ENCODE measurements around the gene MPZL3.

Gene MPZL3

GRCh38 chr11:118264569-118265465 lies 12.7 kb upstream of the MPZL3 start:
- DNase-seq (ENCODE audit: low spot score): no peak

GRCh38 chr11:118263695-118264568 lies 11.8 kb upstream of the MPZL3 start, which contains the start of gene MPZL2:
MPZL2 (minus strand) TSS chr11:118264297; CDS start chr11:118264153, 144 bp downstream.
- no peak for DNase-seq (ENCODE audit: low spot score)

DNA sequence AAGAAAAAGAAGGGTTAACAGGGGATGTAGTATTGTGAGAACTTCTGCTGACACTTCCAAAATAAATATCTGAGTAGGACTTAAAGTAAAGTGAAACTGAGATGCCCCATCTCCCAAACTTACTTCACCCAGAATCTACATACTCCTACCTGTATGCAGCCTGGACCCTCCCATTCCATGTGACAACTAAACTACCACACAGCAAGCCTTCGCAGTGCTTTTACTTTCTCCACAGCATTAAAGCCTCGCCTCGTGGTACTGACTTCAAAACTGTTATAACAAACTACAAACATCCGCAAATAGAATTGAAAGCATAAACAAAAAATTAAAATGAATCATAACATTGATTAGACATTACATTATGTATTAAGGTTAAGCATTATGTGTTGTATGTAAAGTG lies 10.9 kb upstream of the MPZL3 start:
- DNase-seq (ENCODE audit: low spot score): no peak

- no peak for DNase-seq (ENCODE audit: low spot score)
Measured at GRCh38 chr11:118260353-118260752, 8.2 kb upstream of the MPZL3 start.

DNA sequence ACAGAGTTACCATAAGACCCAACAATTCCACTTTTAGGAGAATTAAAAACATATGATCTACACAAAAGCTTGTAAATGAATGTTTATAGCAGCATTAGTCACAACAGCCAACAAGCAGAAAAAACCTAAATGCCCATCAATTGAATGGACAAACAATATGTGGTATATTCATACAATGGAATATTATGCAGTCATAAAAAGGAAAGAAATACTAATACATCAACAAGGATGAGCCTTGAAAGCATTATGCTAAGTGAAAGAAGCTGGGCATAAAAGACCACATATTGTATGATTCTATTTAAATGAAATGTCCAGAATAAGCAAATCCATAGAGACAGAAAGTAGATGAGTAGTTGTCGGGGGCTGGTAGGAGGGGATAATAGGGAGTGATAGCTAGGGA lies 7.0 kb upstream of the MPZL3 start:
- DNase-seq (ENCODE audit: low spot score): no peak

DNA sequence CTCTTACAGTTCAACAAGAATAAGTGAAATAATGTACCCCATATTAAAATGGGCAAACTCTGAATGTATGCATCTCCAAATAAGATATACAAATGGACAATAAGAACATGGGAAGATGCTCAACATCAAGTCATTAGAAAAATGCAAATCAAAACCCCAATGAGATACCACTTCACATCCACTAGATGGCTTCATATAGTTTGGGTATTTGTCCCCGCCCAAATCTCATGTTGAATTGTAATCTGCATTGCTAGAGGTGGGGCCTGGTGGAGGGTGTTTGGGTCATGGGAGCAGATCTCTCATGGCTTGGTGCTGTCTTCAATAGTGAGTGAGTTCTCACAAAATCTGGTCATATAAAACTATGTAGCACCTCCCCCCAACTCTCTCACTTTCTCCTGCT lies 6.2 kb upstream of the MPZL3 start:
- DNase-seq (ENCODE audit: low spot score): no peak

DNA sequence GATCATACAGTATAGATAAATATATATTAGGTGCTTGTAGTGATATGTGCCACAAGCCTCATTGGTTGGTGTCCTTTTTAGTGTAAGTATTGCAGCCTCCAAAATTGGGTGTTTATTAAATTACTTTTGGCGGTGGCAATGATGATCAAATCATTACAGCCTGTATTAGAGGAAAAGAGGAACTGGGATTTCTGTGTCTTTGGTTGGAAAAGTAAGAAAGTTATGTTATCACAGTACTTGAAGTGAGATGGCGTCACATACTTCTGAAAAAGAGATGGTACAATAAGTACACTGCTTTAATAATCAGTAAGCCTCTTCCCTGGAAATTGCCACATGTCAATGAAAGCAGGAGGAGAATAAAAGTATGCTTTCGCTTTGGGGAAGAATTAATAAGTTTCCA lies 523 bp upstream of the MPZL3 start:
- no peak for DNase-seq (ENCODE audit: low spot score)

GRCh38 chr11:118247041-118247440 lies 5.1 kb downstream of the MPZL3 start:
- no peak for DNase-seq (ENCODE audit: low spot score)

DNA sequence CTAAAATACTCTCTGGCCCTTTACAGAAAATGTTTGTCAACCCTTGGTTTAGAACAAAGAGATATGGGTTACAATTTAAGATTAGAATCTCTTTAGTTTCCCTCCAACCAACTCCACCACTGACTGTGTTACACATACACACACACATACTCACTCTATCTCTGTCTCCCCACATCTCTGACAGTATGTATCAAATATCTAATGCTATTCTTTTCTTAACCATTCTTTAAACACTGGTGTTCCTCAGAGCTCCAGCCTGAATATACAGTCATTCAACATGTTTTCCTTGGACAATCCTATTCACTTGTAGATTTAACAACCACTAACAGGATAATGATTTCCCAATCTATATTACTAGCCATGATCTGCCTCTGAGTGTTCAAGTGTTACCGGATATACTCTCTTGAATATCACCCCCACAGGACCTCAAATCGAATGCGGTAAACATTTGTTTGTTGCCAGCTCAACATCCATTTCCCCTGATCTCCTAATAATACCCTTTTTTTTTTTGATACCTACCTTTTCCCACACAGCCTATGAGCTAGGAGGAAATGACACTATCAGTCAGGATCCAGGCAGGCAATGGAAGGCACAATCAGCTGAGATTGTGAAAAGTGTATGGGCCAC lies 6.1 kb downstream of the MPZL3 start:
- DNase-seq (ENCODE audit: low spot score): no peak

DNA sequence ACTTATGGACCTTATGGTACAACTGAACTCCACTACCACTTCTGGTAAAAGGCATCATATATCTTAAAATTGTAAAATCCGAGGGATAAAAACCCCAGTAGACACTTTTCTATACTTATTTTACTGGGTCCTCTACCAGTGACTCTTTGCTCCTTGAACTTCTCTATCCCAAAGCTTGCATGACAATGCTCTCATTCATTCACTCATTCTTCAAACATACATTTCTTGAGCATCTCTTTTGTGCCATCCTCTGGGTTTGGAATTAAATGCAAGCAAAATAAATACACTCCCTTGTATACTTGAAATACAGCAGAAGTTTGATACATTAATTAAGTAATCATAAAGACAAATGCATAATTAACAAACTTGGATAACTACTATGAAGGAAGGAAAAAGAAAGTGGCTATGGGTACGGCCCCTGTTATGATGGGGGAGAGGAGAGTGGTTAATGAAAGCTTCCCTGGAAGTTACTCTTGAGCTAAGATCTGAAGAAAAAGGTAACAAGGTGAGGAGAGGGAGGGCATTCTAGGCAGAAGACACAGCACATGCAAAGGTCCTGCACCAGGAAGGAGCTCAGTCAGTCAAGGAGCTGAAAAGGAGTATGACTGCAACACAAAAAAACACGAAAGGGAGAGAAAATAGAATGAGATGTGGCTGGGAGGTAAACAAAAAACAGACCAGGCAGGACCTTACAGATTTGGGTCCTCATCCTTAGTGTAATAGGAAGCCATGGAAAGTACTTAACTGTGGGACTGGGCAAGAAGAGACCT lies 8.0 kb downstream of the MPZL3 start:
- no peak for DNase-seq (ENCODE audit: low spot score)

DNA sequence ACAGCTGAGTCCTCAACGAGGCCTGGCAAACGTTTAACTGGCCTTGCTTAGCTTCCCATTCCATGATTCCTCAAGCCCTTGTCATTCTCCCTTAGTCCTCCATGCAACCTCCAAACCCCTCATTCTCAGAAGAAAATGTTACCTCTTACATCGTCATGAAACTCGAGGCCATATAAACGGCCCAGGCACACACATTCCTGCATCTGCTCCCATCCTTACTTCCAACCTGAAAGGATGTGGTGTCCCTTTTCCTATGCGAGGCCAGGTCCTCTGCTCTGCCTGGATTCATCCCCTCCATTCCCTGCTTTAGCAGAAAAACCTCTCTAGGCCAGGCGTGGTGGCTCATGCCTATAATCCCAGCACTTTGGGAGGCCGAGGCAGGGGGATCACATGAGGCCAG lies 9.0 kb downstream of the MPZL3 start:
- no peak for DNase-seq (ENCODE audit: low spot score)

GRCh38 chr11:118241764-118242098 lies 10.4 kb downstream of the MPZL3 start:
- DNase-seq (ENCODE audit: low spot score): no peak

- peak; percentile 17 for DNase-seq (ENCODE audit: low spot score)
Measured at GRCh38 chr11:118240999-118241763, 11.0 kb downstream of the MPZL3 start.

DNA sequence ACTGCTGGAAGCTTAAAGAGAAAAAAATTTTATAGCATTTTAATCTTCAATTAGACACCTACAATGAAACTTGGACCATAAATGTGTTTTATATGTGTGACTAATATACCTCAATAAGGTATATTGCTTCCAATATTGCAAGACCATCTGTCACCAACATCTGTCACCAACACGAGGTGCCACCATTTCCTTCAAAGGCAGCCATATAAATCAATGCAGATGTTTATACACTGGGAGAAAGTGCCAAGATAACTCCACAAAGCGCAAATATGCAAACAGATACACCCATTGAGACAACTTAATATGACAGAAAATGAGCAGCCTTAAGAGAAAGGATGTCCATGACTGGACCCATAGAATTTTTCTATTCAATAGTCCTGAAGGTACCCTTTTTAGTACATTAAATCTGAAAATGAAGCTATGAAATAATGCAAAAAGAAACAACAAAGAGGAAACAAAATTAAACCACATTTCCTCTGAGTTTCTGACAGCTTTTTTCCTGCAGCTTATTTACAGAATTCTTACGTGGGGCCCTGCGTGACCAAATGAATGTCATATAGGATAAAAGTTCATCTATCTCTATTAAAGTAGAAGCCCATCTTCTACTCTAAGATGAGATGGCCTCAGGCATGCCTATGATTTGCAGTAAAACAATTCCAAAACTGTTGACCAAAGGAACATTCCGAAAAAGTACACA lies 12.5 kb downstream of the MPZL3 start:
- DNase-seq (ENCODE audit: low spot score): no peak

DNA sequence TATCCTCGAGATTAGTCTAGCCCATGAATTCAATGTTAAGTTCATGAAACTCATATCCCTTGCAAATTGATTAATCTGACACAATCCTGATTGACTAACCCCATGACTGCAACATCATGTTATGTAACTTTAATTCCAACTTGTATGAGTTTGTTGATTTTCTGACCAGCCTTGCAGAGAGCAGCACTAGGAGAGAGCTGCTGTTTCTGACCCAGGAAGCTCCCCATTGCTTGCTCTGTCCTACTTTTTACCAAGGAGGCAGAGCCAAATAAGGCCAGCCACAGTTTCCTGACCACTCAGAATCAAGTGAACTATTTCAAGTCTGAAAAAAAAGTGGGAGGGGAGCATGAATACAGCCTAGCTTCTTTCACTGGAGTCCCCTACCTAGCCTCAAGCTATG lies 13.2 kb downstream of the MPZL3 start:
- no peak for DNase-seq (ENCODE audit: low spot score)

DNA sequence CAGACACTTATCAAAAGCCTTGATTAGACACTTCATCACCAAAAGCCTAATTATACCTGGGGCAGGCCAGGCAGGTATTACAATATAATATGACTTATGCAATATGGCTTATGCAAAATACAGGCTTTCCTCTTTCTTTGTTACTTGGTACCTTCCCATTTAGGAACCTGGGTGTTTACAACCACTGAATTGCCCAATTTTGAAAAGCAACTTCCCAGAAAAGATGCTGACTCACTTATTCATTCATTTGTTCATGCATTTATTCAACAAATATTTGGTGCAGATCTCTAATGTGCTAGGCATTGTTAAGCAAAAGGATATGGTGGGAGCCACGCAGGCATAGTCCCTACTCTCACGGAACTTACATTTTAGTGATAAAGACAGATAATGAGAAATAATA lies 13.7 kb downstream of the MPZL3 start:
- no peak for DNase-seq (ENCODE audit: low spot score)

GRCh38 chr11:118236170-118236569 lies 16.0 kb downstream of the MPZL3 start:
- DNase-seq (ENCODE audit: low spot score): no peak

GRCh38 chr11:118234833-118235232 lies 17.3 kb downstream of the MPZL3 start:
- no peak for DNase-seq (ENCODE audit: low spot score)

DNA sequence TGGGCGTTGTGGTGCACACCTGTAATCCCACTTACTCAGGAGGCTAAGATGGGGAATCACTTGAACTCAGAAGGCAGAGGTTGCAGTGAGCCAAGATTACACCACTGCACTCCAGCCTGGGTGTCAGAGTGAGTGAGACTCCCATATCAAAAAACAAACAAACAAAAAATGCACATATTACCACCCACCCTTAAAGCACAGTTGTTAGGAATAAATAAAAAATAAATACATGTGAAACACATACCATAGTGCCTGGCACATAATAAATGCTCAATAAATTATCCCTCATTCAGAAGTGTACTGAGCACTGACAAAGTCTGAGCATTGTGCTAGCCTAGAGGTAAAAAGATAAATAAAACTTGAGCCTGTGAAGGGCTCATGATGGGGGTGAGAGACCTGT lies 18.3 kb downstream of the MPZL3 start:
- no peak for DNase-seq (ENCODE audit: low spot score)

DNA sequence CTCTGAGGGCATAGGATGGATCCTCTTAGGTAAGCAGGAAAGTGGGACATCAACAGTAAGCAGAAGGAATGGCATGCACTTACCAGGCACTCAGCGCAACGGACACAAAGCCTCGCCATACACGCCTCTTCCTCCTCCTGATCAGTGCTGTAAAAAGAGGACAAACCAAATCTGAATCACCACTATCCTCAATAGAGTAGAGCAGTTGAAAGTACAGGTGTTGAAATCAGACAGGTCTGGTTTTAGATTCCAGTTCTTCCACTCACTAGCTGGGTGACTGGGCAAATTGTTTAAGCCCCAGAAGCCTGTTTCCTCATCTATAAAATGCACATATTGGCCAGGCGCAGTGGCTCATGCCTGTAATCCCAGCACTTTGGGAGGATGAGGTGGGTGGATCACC lies 18.8 kb downstream of the MPZL3 start:
- DNase-seq (ENCODE audit: low spot score): no peak

DNA sequence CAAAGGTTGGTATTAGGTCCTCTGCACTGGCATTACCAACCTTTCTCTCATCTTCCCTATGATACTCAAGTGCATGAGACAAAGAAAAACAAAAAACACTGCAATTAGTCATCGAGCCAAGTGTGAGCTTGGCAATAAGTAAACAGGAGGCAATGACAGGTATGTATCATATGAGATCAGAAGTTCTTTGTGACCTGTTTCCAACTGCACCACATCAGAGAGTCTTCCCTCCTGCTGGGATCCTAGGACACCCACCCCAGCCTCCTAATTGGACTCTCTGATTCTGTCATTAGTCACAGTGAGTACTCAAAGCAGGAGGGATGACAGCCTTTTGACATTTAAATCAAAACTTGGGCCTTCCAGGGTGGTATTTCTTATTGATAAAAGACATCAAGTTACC lies 19.5 kb downstream of the MPZL3 start:
- DNase-seq (ENCODE audit: low spot score): no peak

Measured in pons (tissue), 1 donor.